Measurements from ENCODE around the gene ZNF423. TPM values are rescaled to one million over a fixed set of nuclear protein-coding genes. Genes with fewer than 3 reads are reported as not detected.
"Not testable (repeated sequence)": the region's sequence is repeated elsewhere in the genome, so short reads cannot be mapped to it uniquely, and the experiment has no call there.

The ZNF423 gene
- total RNA-seq, 1 donor from 2014 or later, result 4.7 TPM

DNA sequence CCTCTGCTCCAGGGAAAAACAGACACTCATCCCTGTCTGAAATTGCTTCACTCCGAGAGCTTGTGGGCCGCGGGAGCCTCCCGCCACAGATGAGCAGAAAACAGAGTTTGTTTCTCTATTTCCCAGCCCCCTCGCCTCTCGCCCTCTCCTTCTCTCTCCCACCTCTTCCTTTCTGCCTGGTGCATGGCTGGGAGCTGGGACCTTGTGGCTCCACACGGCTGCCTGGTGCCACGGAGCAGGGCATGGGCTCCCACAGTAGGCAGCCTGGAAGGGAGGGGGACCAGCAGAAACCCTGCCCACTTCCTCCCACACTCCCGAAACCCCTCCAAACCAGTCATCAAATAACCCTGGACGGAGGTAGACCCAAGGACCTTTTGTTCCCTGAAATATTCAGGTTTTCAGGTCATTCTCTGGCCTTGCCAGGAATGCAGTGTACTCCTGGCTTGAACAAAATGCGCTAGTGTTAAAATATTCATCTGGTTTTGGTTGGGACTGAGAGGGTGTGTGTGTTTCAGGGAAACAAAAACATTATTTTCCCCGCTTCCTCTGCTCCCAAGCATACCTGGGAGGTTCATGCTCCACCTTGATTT, 277.4 kb downstream of the ZNF423 start:
- DNase-seq, result no peak

DNA sequence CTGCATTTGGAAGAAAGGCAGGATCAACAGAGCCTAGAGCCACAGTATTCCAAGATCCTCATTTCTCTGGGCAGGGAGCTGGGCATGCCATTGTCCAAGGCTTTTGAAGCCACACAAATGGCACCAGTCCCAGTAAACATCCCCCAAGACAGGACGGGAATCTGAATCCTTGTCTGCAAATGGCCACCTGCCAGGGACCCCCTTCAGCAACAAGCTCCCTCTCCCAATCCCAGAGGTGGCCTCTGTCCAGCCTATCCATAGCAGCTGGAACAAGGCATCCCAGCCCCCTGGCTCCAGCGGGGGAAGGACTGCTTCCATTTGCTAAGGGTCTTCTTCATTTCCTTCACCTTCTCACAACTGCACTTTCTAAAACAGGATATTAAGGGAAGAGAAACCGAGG, 277.9 kb downstream of the ZNF423 start:
- no peak for DNase-seq

DNA sequence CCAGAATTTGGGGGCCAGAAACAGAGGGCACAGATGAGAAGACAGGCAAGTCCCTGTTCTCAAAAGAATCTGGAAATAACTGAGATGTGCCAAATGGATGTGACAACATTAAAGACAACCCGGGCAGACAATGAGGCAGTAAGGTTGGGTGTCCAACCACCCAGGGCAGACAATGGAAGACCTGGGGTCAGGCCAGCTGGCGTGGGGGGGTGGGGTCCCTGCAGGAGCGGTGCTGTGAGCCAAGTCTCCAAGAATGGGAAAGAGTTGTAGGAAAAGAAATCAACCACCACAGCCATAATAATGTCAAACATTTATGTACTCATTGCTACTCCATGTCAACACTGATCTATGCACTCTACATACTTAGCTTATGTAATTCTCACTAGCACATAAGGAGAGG, 279.0 kb downstream of the ZNF423 start:
- no peak for DNase-seq

DNA sequence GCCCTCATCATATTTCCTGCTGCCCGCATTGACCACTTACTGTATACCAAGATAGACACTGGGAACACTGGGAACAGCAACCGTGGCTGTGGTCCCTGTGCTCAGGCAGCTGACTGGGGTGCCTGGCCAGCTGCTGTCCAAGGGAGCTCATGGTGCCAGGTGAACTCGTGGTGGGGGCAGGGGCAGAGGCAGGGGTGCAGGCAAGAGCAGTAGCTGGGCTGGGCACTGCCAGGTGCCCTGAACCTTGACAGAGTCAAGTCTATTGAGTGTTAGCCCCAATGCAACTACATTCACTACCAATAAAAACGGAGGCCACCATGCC, 279.8 kb downstream of the ZNF423 start:
- DNase-seq, result no peak

DNA sequence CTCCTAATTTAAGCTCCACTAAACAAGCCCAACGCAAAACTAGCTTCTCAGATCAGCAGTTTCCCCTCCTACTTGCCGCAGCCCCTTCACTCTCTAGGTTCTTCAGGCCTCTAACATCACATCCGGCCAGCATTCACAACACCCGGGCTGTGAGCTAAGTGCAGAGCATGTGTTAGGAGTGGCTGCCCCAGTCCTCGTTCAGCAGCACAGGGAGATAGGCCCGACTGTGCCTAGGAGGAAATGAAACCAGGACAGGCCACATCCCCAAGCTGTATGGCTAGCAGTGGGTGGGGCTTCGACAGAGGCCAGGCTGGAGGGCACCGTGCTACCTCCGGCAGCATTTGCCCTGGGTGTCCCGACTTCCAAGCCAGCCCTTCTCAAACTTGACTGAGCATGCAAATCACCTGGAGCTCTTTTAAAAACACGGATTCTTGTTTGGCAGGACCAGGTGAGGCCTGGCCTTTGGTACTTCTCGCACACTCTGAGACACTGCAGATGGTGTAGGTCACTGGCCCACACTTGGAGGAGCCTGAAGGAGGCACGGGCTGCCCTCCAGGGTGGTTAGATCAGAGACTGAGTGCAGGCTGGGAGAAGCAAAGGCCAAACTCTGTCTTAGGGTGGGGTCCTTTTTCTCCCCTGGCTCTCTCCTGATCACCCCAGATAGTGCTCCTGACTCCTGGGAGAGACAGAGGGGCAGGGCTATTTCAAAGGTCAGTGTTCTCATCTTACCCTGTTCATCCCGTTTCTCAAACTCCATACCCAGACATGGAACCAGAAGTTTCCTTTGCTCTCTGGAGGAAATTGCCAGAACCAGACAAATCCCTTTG, 280.4 kb downstream of the ZNF423 start:
- no peak for DNase-seq

DNA sequence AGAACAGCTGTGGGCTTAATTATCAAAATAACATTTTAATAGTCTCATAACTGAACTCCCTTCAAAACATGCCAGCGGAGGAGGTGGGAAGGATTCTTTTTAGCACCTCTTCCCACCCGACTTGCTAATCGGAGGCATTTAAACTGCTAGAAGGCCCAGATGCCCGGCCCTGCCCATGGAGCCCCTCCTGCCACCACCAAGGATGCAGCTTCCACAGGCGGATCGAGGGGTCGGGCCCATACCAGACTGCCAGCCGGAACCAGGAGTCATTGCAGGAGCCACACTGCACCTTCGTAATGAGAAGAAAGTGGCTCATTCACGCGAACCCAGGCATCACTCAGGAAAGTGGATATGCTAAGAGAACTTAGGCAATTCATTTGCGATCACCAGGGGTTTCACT, 281.1 kb downstream of the ZNF423 start:
- no peak for DNase-seq

DNA sequence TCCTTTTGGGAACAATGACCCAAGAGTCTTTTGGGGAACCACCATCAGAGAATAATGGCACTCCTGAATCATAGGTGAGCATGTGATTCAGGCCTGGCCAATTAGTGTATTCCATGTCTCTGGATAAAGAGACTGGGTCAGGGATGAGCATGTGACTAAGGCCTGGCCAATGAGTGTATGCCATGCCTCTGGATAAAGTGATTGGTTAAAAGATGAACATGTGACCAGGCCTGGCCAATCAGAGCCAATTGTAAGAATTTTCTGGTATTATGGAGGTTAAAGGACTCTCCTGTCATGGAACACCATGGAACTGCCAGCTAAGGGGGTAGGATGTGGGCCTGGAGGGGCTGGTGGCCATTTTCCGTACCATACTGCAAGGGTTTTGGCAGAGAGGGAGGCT, 288.0 kb downstream of the ZNF423 start:
- DNase-seq, result no peak

DNA sequence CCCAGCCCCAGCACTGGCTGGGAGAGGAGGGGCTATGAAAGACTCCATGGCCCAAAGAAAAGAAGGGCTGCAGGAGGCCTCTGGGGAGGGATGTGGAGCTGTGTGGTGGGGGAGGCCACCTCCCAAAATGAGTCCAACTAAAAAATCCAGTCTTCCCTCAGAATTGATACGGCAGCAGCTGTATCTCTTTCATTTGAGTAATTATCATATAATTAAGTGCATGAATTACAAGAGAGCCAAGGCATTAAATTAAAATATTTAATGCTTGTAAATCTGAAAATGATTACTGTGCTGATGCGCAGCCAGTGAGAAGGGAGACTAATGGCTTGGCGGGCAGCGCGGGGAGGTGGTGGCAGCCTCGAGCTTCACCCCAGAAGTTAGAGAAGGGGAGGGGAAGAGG, 289.5 kb downstream of the ZNF423 start:
- DNase-seq, result no peak

DNA sequence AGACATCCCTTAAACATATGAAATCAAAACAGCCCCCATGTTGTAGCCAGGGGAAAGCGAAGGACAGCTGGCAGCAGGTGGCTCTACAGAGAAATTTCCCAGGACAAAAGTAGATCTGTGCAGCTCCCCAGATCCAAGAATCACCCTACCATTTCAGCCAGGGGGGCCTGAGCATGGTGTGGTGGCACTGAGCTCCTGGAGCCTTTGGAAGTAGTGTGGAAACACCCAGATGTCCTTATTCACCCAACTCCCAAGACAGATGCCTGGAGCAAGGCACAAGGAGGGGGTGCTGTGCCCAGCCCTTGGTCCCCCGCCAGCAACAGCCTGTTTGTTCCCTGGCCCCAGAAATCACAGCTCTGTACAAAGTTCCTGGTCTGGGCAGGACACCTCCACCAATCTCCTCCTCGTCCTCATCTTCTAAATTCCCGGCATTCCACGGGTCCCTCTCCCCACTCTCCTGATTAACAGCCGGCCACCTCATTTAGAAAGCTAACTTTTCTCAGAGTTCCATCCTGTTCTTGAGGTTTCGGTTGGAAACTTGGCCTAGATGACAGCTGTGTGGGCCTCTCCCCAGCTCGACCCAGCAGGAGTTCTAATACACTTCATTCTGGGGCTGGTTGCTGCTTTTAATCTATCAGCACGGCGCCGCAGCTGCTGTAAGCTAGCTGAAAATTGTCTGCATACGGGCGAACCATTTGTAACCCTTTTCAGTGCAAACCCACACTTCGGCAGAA, 291.2 kb downstream of the ZNF423 start:
- no peak for DNase-seq

DNA sequence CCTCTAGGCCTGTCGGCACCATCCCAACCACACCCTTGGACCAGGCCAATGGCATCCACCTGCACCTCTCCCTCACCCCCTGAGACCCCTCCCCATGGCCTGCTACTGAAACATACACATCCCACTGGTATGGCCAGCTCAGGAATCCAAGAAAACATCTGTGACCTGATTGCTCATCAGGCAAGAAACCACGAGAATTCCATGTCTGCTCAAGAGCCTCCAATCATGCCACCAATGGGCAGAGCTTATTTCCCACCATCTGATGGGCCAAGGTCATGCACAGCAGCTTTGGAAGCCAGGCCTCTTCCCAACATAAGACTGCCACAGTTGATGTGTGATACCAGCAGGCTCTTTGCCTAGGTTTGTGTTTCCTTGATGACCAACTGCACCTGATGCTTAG, 292.2 kb downstream of the ZNF423 start:
- DNase-seq, result no peak

DNA sequence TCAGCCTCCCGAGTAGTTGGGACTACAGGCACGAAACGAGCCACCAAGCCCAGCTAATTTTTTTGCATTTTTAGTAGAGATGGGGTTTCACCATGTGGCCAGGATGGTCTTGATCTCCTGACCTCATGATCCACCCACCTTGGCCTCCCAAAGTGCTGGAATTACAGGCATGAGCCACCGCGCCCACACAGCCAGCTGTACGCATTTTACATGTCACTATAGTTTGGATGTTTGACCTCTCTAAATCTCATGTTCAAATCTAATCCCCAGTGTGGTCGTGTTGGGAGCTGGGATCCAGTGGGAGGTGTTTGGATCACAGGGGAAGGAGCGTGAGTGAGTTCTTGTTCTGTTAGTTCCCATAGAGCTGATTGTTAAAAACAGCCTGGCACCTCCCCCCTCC, 293.0 kb downstream of the ZNF423 start:
- DNase-seq, result not testable (repeated sequence)

DNA sequence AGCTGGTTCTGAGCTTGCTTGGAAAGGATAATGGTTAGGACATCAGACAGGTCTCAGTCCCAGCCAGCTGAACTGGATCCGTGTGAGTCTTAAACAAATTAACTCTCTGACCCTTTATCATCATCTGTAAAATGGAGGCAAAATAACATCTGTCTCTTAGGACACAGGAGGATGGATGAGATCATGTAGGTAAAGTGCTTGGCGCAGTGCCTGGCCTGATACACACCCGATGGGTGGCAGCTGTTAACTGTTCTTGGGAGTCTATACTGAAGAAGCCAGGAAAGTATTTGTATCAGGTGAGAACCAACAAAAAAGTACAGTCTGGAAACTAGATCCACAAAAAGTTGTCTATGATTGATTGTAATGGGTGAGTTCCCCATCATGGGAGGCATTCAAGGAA, 293.7 kb downstream of the ZNF423 start:
- no peak for DNase-seq

DNA sequence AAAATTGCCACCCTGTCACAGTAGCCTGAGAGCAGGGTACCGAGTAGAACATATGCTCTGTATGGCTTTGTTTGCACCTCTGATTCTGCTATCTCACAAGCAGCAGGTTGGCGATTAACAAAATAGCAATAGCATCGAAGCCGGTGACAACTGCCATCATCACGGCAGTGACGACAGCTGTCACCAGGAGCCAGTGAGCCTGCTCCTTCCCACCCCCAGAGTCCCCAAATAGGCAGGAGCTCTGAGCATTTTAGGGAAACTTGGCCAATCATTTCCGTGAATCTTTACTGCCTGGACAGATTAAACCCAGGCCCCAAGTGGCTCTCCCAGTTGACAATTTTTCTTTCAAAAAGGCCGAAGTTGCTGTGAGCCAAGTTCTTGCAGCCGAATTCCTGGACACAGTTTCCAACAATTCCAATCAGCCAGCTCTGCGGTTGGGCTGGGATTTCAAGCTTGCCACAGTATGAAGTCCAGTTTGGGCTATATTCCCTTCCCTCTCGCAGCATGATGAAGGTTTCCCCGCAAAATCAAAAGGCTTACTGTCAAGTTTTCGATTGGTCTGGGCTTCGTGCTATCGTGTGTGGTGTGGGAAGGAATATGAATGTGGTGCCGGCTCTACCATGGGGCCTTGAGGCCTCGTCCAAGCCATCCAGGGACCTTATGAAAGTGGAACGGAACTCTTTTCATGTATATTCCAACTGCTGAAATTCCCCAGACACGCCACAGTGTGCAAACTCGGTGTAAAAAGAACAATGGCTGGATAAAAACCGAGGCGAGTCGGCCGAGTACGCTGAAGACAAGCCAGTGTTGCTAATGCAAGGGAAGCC, 295.7 kb downstream of the ZNF423 start:
- DNase-seq, result no peak

DNA sequence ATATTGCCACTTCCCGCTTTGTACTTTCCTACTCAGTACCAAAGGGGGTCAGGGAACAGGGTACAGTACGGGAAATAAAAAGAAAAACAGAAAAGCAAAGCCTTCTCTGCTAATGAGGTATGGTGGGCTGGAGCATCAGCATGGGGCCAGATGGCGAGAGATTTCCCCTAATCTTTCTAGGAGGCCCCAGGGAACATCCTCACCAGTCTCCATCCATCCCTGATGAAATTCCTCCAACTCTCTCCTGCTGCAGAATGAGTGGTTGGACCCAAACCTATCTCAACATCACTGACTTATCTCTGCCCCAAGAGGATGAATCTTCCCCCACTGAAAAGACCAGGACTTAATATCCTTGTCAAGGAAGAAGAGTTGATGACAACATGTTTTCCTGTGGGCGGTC, 296.7 kb downstream of the ZNF423 start:
- DNase-seq, result no peak

DNA sequence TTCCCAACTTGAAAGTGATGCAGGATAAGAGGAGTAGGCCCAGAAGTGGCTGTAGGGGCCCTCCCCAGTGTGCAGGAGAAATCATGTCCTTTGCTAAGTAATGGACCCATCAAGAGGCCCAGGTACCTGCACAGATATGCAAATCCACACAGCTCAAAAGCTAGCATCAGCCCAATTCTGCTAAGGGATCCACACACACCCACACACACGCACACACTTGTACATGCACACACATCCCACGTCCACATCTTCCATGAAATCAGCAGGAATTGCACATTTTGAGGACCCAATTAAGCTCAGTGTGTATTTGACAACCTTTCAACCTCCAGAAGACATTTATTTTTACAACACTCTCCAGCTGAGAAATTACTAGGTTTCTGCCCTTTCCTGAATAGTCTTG, 297.5 kb downstream of the ZNF423 start:
- DNase-seq, result no peak

DNA sequence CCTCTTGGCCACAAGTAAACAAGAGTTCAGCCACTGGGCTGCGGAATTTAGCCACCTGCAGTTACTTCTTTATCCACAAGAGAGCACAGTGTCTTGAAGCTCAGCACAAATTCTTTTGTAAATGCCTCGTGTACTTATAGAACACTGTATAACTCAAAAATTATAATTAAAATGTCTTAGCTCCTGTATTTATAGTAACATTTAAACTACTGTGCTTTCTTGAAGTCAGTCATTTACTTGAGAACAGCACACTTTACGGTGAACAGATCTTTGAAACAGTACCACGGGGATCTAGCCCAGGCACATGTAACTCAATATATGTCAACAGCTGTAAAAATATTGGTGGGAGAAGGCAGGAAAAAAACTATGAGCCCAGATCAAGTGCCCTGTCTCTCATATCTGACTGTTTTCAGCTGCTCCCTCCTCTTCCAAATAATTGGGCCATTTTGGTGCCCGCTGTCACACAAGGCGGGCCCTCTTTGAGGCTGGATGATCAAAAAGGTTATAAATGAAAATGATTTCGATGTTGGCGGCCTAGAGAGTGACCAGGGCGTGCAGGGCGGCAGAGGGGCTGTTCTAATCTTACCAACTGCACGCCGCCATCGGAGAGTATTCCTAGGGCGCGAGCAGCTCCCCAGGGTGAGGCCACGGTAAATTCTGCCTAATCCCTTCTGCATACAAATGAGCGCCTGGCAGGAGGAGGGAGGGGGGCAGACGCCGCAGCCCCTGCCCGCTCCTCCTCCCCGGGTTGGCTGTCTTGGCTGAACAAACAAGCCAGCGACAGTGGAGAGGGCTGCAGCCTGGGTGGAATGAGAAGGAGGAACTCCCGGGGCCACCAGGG, 299.1 kb downstream of the ZNF423 start:
- DNase-seq, result no peak

DNA sequence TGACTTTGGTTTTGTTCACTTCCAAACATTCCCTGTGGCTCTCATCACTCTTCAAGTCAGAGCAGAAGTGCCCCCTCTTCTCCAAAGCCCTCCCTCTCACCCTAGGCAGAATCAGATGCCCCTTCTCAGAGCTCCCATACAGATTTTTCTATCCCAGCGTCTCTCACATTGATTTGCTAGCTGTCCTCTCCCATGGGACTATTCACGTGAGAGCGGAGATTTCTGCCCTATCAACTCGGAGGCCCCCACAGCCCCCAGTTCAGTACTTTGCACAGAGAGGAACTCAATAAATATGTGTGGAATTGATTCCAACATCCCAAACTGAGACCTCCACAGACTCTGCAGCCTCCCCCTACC, 299.7 kb downstream of the ZNF423 start:
- no peak for DNase-seq

DNA sequence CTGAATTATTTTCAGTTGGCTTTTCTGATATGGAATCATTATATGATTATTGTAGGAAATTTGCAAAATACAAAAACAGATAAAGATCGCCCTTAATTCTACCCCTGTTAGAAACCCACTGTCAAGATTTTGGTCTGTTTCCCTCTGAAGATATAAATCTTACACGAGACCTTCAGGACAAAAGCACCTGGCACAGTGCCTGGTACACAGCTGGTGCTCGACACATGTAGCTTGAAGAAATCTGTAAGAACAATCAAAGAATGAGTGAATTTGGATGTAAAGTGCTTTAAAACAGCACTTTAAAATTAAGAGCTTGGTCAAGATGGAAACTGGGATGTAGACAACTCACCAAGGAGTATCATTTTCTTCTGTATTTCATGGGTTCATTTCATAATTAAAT, 301.2 kb downstream of the ZNF423 start:
- DNase-seq, result no peak

DNA sequence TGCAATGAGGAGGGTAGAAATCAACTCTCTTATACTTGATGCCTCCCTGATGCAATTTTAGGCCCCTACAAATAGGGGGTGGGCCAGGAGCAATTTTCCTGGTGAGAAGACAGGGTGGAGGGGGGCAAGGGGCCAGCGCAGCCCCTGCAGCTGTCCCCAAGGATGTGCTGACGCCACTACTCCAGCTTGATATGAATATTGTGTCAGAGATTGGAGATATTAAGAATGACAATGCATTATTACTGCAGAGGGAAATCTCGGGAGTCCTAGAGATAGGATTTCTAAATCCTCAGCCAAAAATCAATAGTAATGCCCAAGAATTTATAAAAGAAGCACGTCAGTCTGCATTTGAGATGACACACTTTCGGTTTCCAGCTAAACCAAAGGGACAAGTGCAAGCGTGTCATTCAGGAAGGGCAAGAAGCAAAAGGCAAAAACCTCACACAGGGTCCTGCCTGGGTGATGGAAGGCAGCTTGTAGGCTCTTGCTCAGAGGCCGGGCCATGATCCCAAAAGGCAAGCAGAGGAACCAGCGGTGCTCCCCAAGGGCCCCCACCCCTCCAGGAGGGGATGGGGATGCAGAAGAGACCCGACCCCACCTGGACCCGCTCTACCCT, 303.5 kb downstream of the ZNF423 start:
- DNase-seq, result no peak

DNA sequence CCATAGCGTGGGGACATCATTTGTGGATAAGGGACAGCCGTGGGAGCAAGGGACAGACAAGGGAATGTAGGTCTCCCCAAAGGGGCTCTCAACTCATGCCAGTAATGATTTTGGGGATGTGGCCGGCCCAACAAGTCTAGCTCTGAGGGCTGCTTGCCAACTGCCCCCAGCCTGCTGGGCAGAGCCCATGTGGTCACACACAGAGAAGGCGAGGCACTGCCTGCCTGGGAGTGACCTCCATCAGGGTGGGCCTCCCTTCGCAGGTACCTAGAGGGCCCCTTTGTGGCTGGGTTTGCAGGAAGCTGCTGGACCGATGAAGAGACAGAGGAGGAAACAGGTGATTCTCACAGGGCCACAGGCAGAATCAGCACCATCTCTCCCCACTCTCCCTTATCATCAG, 305.2 kb downstream of the ZNF423 start:
- DNase-seq, result no peak

DNA sequence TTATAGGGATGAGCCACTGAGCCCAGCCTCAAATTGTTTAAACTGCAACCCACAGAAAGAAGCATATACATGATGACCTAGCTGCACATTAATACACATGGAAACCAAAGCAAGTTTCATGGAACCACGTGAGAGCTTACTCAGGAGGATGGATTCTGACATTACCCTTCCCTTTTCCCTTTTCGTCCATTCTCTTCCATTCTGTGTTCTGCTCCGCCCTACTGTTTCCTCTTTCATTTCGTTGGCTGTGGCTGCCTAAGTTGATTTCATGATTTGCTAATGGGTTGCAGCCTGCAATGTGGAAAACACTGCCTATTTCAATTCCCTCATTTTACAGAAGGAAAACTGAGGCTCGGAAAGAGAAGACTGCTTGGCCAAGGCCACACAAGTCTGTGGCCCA, 305.8 kb downstream of the ZNF423 start:
- DNase-seq, result no peak

Data from occipital lobe (tissue), 2 donors.